Keratinocyte (primary cell): Measurements from ENCODE around the gene JMJD7. TPM values are rescaled to one million over a fixed set of nuclear protein-coding genes. Genes with fewer than 3 reads are reported as not detected.

Experiments
- DNase-seq: peaks from one replicate; pipeline ENCODE4 v3.0.0-alpha.2; 2011; ENCODE audit warnings: low read depth, missing footprints, low spot score
- FAIRE-seq: peaks from 2 replicates; lab custom pipeline; 2011; peaks lifted over from hg19 to GRCh38; lab: Jason Lieb, UNC
- H2AFZ ChIP-seq: 2 replicates; pipeline ENCODE4 v1.6.0; 2012; ENCODE audit warnings: low read length, control low read depth, inconsistent platforms; ENCODE audit not compliant: control insufficient read depth
- H3K27ac ChIP-seq: 2 replicates; pipeline ENCODE4 v1.5.1; 2011; ENCODE audit warnings: low read length; ENCODE audit not compliant: control insufficient read depth, insufficient read depth
- H3K27me3 ChIP-seq: 3 replicates; pipeline ENCODE4 v1.6.0; 2011; ENCODE audit warnings: low read length; ENCODE audit not compliant: control insufficient read depth, insufficient read depth; ENCODE audit errors: extremely low read depth
- H3K36me3 ChIP-seq, 2 experiments: 2 replicates in 1 of 2; 3 replicates in 1 of 2; pipeline ENCODE4 v1.5.1; 2011; ENCODE audit warnings: low read length in 2 of 2, mild to moderate bottlenecking in 1 of 2; ENCODE audit not compliant: control insufficient read depth in 2 of 2, insufficient read depth in 2 of 2; ENCODE audit errors: extremely low read depth in 1 of 2
- H3K4me1 ChIP-seq: 3 replicates; pipeline ENCODE4 v1.5.1; 2011; ENCODE audit warnings: low read length; ENCODE audit not compliant: control insufficient read depth, insufficient read depth; ENCODE audit errors: extremely low read depth
- H3K4me2 ChIP-seq: 3 replicates; pipeline ENCODE4 v1.6.0; 2011; ENCODE audit warnings: low read depth, low read length; ENCODE audit not compliant: control insufficient read depth, insufficient read depth; ENCODE audit errors: extremely low read depth
- H3K4me3 ChIP-seq, 3 experiments: fragments of 200-600 bp in 1 of 3; sonication (generic) in 1 of 3; 2 replicates in 2 of 3; 3 replicates in 1 of 3; pipeline ENCODE4 v1.5.1; 2011 to 2016; ENCODE audit warnings: low read length in 3 of 3, mild to moderate bottlenecking in 3 of 3, control low read depth in 2 of 3, inconsistent platforms in 1 of 3, low read depth in 1 of 3, mixed read lengths in 1 of 3, mixed run types in 1 of 3, moderate library complexity in 1 of 3; ENCODE audit not compliant: control insufficient read depth in 2 of 3, insufficient read depth in 2 of 3; ENCODE audit errors: extremely low read depth in 1 of 3
- H3K79me2 ChIP-seq: 2 replicates; pipeline ENCODE4 v1.6.0; 2012; ENCODE audit warnings: low read length; ENCODE audit not compliant: control insufficient read depth, insufficient read depth
- H3K9ac ChIP-seq: 3 replicates; pipeline ENCODE4 v1.6.0; 2011; ENCODE audit warnings: low read length; ENCODE audit not compliant: control insufficient read depth, insufficient read depth; ENCODE audit errors: extremely low read depth
- H3K9me1 ChIP-seq: 3 replicates; pipeline ENCODE4 v1.6.0; 2011; ENCODE audit warnings: low read length; ENCODE audit not compliant: control insufficient read depth, insufficient read depth; ENCODE audit errors: extremely low read depth
- H3K9me3 ChIP-seq: 2 replicates; pipeline ENCODE4 v1.5.1; 2012; ENCODE audit warnings: low read depth, low read length; ENCODE audit not compliant: control insufficient read depth
- H4K20me1 ChIP-seq: 3 replicates; pipeline ENCODE4 v1.6.0; 2011; ENCODE audit warnings: low read length; ENCODE audit not compliant: control insufficient read depth, insufficient read depth; ENCODE audit errors: extremely low read depth
- EZH2 ChIP-seq: IDR thresholded peaks from one replicate; pipeline ENCODE4 v1.6.1; 2012; ENCODE audit warnings: inconsistent platforms, mild to moderate bottlenecking, low read length, moderate library complexity
- dilution Hi-C: fragments of 300-500 bp; cut with MboI; formaldehyde crosslinking; loops from one replicate; pipeline ENCODE4 v1.7.0; 2020; ENCODE audit warnings: low sequenced_read_pairs; ENCODE audit not compliant: extremely low pct_ligation_motif_present
- polyA plus RNA-seq, 5 experiments: library from polyadenylated mRNA; depleted of rRNA in 3 of 5; stranded (reverse) in 3 of 5; stranded (forward) in 1 of 5; unstranded in 1 of 5; fragments of >200 nt; gene quantifications; 1 replicate in 1 of 5; 2 replicates in 3 of 5; 3 replicates in 1 of 5; pipeline versions ENCODE4 v1.2.1 to v1.2.3, GENCODE V29; 2011 to 2012; ENCODE audit warnings: missing spikeins in 2 of 5, low read depth in 1 of 5, low replicate concordance in 1 of 5
- TF ChIP-seq, protein P1 (sequence below), 3 experiments: IDR thresholded peaks in 1 of 3; conservative IDR thresholded peaks in 1 of 3; optimal IDR thresholded peaks in 1 of 3; 2 replicates in 2 of 3; 3 replicates in 1 of 3; pipeline versions ENCODE3 to v1.5.1; 2011; ENCODE audit warnings: low read length in 3 of 3, mild to moderate bottlenecking in 3 of 3, moderate library complexity in 2 of 3, control low read depth in 1 of 3, inconsistent platforms in 1 of 3; ENCODE audit not compliant: insufficient read depth in 2 of 3; ENCODE audit errors: extremely low read depth in 1 of 3

The JMJD7 gene
- polyA plus RNA-seq, 1 donor (not counting 4 experiments of a cell fraction or from before 2014, with no cell fraction given): 8.2 TPM

DNA sequence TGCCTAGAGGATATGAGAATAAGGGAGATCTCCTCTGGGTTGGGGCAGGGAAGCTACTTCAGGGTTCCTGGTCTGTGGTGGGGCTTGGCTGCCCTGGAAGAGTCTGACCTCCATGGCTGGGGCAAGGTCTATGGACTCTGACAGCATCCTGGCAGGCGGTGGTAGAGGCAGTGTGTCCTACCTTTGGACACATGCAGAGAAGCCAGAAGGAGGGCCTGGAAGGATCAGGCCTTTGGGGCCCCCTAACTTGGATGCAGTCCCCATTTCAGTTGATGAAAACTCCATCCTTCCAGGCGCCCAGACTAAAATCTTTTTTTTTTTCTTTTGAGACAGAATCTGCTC is 55.6 kb downstream of the JMJD7 start:
- H3K79me2 ChIP-seq: no peaks in the 10 kb centered on the region
- dilution Hi-C loops: no loop called here
- H3K4me1 ChIP-seq: peaks cover 7% of the 10 kb centered on the region
- H3K9me3 ChIP-seq: no peaks in the 10 kb centered on the region
- no peak overlapping the region for H3K4me3 ChIP-seq
- H2AFZ ChIP-seq: no peak overlapping the region
- H3K27me3 ChIP-seq: peaks cover 13% of the 10 kb centered on the region
- no peaks in the 10 kb centered on the region for H4K20me1 ChIP-seq
- no peak overlapping the region for H3K27ac ChIP-seq
- no peak overlapping the region for H3K4me2 ChIP-seq
- H3K36me3 ChIP-seq: no peaks in the 10 kb centered on the region
- no peak overlapping the region for H3K9ac ChIP-seq
- no peak for FAIRE-seq
- no peaks in the 10 kb centered on the region for H3K9me1 ChIP-seq
- no peak for DNase-seq
- TF ChIP-seq EZH2: no peak
- TF ChIP-seq, protein P1, sequence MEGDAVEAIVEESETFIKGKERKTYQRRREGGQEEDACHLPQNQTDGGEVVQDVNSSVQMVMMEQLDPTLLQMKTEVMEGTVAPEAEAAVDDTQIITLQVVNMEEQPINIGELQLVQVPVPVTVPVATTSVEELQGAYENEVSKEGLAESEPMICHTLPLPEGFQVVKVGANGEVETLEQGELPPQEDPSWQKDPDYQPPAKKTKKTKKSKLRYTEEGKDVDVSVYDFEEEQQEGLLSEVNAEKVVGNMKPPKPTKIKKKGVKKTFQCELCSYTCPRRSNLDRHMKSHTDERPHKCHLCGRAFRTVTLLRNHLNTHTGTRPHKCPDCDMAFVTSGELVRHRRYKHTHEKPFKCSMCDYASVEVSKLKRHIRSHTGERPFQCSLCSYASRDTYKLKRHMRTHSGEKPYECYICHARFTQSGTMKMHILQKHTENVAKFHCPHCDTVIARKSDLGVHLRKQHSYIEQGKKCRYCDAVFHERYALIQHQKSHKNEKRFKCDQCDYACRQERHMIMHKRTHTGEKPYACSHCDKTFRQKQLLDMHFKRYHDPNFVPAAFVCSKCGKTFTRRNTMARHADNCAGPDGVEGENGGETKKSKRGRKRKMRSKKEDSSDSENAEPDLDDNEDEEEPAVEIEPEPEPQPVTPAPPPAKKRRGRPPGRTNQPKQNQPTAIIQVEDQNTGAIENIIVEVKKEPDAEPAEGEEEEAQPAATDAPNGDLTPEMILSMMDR (optimal IDR thresholded peaks at IDR 0.05 in 1 of 3, IDR thresholded peaks at IDR 0.05 in 1 of 3, conservative IDR thresholded peaks at IDR 0.05 in 1 of 3; ENCODE audit: extremely low read depth in 1 of 3, insufficient read depth in 2 of 3, low read length in 3 of 3): no peak

DNA sequence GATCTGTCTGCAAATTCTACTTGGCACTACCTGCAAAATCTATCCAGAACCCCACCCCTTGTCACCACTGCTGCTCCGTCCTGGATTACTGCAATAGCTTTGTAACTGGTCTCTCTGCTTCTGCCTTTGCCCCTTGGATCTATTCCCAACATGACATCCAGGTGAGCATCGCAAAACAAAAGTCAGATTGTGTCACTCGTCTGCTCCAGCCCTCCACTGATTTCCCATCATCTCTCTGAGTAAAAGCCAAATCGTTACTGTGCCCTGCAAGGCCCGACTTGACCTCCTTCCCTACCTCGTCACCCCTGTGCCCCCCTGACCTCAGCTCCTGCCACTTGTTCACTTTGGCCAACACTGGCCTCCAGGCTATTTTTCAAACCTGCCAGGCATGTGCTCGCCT is 56.6 kb downstream of the JMJD7 start:
- Histone ChIP-seq H3K4me3 (no peak overlapping the region), H3K4me2 (no peak overlapping the region), H3K9me1 (no peaks in the 10 kb centered on the region), H3K4me1 (peaks cover 7% of the 10 kb centered on the region), H3K9ac (no peak overlapping the region), H3K9me3 (no peaks in the 10 kb centered on the region), H3K27me3 (peaks cover 13% of the 10 kb centered on the region), H3K27ac (no peak overlapping the region), H3K36me3 (no peaks in the 10 kb centered on the region), H3K79me2 (no peaks in the 10 kb centered on the region), H2AFZ (no peak overlapping the region), H4K20me1 (no peaks in the 10 kb centered on the region)
- no peak for FAIRE-seq
- dilution Hi-C loops: no loop called here
- no peak for TF ChIP-seq EZH2
- TF ChIP-seq, protein P1 (optimal IDR thresholded peaks at IDR 0.05 in 1 of 3, IDR thresholded peaks at IDR 0.05 in 1 of 3, conservative IDR thresholded peaks at IDR 0.05 in 1 of 3; ENCODE audit: extremely low read depth in 1 of 3, insufficient read depth in 2 of 3, low read length in 3 of 3): no peak
- no peak for DNase-seq
